SU-DHL-6 (cell line): ENCODE results near the gene HUNK.

Experiments
- CTCF ChIP-seq: fragments of 200-600 bp; sonication (generic); IDR thresholded peaks from one replicate; pipeline ENCODE4 v1.5.1; 2017; ENCODE audit warnings: antibody characterized with exemption, mild to moderate bottlenecking, low read length, moderate library complexity; ENCODE audit not compliant: insufficient read depth, poor library complexity, severe bottlenecking
- EZH2phosphoT487 ChIP-seq: fragments of 200-600 bp; sonication (generic), shearing (Covaris generic); conservative IDR thresholded peaks from 2 replicates; pipeline ENCODE4 v1.6.1; 2018; ENCODE audit warnings: mild to moderate bottlenecking, antibody characterized with exemption, low read length, moderate library complexity, mixed read lengths

GRCh38 chr21:32046191-32046590, 173.4 kb downstream of the HUNK start:
- TF ChIP-seq CTCF (no peak), EZH2phosphoT487 (no peak)
